DOHH2 (cell line): Measurements from ENCODE around the gene ARHGEF4.

Source experiments
- CTCF ChIP-seq: fragments of 200-600 bp; sonication (generic); IDR thresholded peaks from one replicate; pipeline ENCODE4 v1.5.1; 2014; ENCODE audit warnings: antibody characterized with exemption, mild to moderate bottlenecking, low read depth, low read length; ENCODE audit not compliant: poor library complexity, severe bottlenecking
- EZH2phosphoT487 ChIP-seq: fragments of 200-600 bp; sonication (generic); IDR thresholded peaks from 2 replicates; pipeline ENCODE4 v1.6.1; 2017; ENCODE audit warnings: borderline replicate concordance, mild to moderate bottlenecking, antibody characterized with exemption, low read length, moderate library complexity, mixed read lengths

- TF ChIP-seq CTCF (no peak), EZH2phosphoT487 (no peak)
These were observed 8.3 kb upstream of the ARHGEF4 start for GRCh38 chr2:130828461-130828860.
